ENCODE measurements around the gene FBF1.

DNA sequence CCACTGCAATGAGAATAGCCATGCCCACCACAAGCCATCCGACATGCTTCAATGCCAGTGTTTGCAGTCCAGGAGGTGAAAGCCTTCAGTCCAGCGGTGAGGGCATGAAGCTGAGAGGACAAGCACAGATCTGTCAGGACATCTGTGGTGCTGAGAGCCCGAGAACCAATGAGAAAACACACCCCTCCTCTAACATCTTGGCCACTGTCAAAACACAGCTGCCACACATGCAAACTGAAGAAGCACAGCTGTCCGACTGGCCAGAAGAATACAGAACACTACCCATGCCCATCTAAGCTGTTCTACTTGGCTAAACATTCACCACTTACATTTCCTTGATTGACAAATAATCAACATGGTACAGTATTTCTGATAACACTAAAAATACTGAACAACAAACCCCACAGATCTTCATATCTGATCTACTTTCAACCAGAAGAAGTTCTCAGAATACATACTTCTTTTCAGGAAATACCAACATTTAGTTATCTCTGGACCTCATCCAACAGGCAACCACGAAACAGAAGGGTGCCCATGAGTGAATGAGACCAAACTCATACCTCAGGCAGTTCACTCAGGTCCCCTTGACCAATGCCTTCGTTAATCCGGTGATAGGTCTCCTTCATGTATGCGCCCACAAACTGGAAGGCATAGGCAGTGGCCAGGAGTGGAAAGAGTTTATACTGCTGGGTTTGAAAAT, 10.2 kb upstream of the FBF1 start:
- TF ChIP-seq, protein P1, sequence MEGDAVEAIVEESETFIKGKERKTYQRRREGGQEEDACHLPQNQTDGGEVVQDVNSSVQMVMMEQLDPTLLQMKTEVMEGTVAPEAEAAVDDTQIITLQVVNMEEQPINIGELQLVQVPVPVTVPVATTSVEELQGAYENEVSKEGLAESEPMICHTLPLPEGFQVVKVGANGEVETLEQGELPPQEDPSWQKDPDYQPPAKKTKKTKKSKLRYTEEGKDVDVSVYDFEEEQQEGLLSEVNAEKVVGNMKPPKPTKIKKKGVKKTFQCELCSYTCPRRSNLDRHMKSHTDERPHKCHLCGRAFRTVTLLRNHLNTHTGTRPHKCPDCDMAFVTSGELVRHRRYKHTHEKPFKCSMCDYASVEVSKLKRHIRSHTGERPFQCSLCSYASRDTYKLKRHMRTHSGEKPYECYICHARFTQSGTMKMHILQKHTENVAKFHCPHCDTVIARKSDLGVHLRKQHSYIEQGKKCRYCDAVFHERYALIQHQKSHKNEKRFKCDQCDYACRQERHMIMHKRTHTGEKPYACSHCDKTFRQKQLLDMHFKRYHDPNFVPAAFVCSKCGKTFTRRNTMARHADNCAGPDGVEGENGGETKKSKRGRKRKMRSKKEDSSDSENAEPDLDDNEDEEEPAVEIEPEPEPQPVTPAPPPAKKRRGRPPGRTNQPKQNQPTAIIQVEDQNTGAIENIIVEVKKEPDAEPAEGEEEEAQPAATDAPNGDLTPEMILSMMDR (conservative IDR thresholded peaks at IDR 0.05; ENCODE audit: low read depth, low read length) = no peak
- no peak for TF ChIP-seq EZH2 (IDR thresholded peaks at IDR 0.05; ENCODE audit: borderline replicate concordance, low read depth, low read length, poor library complexity, severe bottlenecking)

Data from A673 (cell line).